ES-I3 (cell line): ENCODE measurements around the gene IFNA1.
"Not testable (repeated sequence)": the region's sequence is repeated elsewhere in the genome, so short reads cannot be mapped to it uniquely, and the experiment has no call there.

Experiments used
- H3K36me3 ChIP-seq: 2 replicates; pipeline ENCODE4 v1.6.1; 2013; ENCODE audit warnings: mild to moderate bottlenecking, low read length, control low read depth, moderate library complexity; ENCODE audit not compliant: insufficient read depth
- H3K4me1 ChIP-seq: 2 replicates; pipeline ENCODE4 v1.6.1; 2013; ENCODE audit warnings: mild to moderate bottlenecking, control low read depth, low read length; ENCODE audit not compliant: insufficient read depth
- H3K9ac ChIP-seq: 2 replicates; pipeline ENCODE4 v1.6.1; 2013; ENCODE audit warnings: low read depth, mild to moderate bottlenecking, low read length, moderate library complexity
- H3K9me3 ChIP-seq: 2 replicates; pipeline ENCODE4 v1.6.1; 2013; ENCODE audit warnings: mild to moderate bottlenecking, low read length, moderate library complexity; ENCODE audit not compliant: control insufficient read depth, insufficient read depth

The IFNA1 gene

DNA sequence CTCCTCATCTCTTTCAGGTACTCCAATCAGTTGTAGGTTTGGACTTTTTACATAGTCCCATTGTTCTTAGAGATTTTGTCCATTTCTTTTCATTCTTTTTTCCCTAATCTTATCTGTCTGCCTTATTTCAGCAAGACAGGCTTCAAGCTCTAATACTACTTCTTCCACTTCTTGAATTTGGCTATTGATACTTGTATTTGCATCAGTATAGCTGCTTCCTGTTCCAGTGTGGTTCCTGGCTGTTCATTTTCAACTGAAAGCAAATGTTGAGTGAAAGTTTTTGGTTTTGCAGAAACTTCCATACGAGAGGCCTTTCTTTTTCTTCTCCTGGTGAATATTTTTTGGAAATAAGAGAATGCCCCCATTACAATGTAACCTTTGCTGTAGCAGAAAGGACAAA is 12.0 kb upstream of the IFNA1 start:
- Histone ChIP-seq H3K36me3 (no peaks in the 10 kb centered on the region), H3K9me3 (no peaks in the 10 kb centered on the region), H3K4me1 (peaks cover 9% of the 10 kb centered on the region; the same call in 1 of the 2 replicates), H3K9ac (no peak overlapping the region)

DNA sequence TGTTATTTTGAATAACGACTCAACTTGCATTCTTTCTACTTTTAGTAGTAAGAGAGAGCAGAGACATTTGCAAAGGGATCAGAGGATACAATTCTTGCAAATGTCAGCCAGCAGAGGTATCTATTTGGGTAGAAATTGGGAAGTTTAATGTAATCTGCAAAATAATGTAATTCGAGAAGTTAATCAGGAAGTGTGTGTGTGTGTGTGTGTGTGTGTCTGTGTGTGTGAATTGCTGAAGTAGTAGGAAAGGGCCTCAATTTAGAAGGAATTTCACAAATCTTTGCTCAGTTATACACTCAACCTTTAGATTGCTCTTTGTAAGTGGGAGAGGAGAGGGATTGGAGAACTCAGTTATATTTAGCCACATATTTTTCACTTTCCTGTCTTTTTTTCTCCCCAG is 11.0 kb upstream of the IFNA1 start:
- H3K4me1 ChIP-seq = peaks cover 9% of the 10 kb centered on the region; the same call in 1 of the 2 replicates
- no peaks in the 10 kb centered on the region for H3K36me3 ChIP-seq
- no peak overlapping the region for H3K9ac ChIP-seq
- H3K9me3 ChIP-seq = no peaks in the 10 kb centered on the region

DNA sequence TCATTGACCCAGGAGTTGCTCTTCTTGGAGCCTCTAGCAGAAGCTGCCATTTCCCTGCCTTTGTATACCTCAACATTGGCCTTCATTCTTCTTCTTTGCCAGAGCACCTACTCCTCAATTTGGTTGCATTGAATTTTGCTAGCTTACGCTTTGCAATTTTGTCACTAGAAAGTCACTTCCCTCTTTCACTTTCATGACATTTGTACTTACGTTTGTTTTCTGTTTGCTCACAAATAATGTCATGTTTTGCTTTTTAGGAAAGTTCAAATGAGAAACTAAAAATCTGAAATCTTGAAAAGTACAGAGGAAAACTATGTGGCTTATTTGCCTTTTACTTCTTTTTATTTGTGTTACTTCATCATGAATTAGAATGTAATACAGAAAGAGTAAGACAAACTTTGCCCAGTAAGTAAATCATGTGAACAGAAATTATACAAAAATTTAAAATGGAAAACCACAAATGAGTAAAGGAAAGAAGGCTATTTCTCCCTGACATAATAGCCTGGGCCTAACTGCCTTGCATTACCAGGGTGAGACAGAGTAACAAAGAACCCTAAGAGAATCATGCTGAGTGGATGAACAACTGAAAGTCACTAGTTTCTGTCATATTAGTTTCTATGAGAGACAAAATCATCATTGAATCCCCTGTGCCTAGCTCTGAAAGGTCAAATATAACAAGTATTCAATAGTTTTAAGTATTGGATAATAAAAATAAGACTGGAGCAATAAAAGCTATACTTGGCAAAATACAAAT is 7.4 kb upstream of the IFNA1 start:
- Histone ChIP-seq H3K4me1 (peaks cover 9% of the 10 kb centered on the region; the same call in 1 of the 2 replicates), H3K36me3 (no peaks in the 10 kb centered on the region), H3K9ac (no peak overlapping the region), H3K9me3 (no peaks in the 10 kb centered on the region)

DNA sequence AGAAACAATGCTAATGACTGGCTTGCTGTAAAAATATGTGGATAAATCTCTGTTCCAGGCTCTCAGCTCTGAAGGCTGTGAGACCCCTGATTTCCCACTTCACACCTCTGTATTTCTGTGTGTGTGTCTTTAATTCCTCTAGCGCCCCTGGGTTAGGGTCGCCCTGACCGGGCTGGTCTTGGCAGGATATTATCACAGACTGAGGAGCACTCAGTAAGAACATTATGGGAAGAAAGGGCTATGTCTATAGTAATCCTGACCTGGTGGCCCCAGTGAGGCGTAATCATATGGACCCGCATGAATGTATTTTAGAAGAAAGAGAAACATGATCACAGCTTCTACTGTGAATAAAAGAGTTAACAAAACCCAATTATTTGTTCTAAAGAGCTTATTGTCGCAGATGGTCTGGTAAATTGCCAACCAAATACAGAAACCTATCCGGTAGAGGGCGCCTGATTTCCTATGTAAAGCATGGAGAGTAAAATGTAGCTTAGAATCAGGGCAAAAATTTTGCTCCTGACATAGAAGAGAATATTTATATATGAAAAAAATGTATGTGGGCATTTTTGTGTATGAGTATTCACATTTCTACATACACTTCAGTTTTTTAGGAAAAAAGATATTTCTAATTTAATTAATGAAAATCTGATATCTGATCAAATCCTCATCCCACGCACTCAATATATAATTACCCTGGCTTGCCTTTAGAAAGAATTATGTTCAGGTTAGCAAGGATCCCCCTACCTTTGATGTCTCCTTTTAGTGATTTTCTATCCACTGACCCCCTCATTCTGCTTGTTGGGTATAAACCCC is 5.8 kb upstream of the IFNA1 start:
- H3K4me1 ChIP-seq = peaks cover under 1% of the 10 kb centered on the region; the same call in 1 of the 2 replicates
- no peaks in the 10 kb centered on the region for H3K36me3 ChIP-seq
- no peaks in the 10 kb centered on the region for H3K9me3 ChIP-seq
- H3K9ac ChIP-seq = no peak overlapping the region

DNA sequence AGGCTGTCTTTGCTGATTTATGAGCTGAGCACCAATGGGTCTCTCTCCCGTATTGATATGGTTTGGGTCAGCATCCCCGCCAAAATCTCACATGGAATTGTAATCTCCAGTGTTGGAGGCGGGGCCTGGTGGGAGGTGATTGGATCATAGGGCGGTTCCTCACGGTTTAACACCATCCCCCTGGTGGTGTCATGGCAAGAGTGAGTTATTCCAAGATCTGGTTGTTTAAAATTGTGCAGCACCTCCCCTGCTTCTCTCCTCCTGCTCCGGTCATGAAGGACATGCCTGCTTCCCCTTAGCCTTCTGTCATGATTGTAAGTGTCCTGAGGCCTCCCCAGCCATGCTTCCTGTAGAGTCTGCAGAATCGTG is 5.2 kb upstream of the IFNA1 start:
- not testable (repeated sequence) for H3K9ac ChIP-seq, H3K36me3 ChIP-seq, H3K9me3 ChIP-seq, H3K4me1 ChIP-seq

DNA sequence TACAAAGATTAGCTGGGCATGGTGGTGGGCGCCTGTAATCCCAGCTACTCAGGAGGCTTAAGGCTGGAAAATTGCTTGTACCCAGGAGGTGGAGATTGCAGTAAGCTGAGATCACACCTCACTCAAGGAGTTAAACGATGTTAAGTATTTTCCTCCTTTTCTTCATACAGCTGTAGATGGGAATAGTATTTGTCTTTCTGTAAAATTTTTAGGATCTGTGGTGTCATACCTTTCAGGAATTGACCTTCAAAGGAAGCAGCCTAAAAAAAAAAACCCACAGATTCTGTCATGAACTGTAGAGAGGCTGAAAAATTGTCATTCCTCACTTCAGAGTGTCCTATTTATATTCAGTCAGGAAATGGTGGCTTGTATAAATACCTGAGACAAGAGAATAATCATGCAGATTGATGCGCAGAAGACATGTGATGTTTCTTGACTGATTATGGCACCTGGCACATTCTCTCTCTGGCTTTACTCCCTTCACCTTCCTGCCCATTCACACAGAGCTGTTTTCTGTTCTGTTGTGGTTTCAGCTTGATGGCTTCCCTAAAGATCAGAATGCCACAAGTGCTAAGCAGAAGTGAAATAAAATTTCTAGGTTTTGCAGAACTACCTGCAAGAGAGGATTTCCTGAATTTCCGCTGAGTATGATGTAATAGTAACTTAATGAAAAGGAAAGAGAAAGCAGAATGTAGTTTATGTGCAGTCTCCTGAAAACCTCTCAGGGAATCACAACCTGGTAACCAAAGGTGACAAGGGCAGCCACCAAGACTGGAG is 3.8 kb downstream of the IFNA1 start:
- no peaks in the 10 kb centered on the region for H3K9me3 ChIP-seq
- no peak overlapping the region for H3K9ac ChIP-seq
- H3K4me1 ChIP-seq = no peaks in the 10 kb centered on the region
- H3K36me3 ChIP-seq = no peaks in the 10 kb centered on the region

DNA sequence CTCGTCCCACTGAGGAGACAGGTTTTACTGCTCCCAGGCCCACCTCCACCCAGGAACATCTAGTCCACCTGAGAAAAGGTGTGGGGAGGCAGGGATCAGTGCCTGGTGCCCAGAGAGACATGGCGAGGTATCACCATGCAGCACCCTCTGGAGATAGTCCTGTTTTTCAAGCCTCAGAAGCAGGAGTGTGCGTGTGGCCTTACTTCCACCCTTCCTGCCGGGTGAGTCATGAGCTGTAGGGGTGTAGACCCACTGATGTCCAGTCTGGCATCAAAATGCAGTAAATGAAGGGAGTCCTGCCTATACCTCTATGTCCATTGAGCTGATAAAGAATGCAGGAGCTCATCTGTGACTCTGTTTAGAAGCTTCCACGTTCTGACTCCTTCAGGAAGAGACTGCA is 9.1 kb downstream of the IFNA1 start:
- not testable (repeated sequence) for H3K9me3 ChIP-seq, H3K36me3 ChIP-seq, H3K4me1 ChIP-seq, H3K9ac ChIP-seq

DNA sequence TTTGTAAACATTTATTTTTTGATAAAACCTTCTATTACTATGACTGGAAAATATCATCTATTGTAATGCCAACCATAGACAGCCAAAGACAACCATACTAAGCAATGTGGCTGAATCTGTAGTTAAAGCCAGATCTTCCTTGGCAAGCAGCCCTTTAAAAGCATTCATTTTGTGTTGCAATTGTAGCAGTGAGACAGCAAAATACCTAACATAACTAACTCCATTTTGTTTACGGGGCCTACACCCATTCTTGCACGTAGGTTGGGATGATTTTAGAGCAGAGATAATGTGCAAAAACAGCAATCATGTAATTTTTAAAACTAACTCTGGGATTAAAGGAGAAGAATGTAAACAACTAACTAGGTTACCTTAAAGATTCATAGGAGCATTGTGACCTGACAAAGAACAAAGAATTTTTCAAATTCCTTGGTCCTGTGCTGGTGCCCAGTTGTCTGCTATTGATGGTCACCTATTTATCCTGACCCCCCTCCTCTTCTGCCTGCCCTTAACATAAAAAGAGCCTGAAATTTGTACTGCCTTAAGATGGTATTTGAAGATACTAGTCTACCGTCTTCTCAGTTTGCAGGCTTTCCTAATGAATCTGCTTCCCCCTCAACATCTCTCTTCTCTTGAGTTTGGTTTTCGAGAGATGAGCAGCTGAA is 10.6 kb downstream of the IFNA1 start:
- no peaks in the 10 kb centered on the region for H3K9me3 ChIP-seq
- H3K36me3 ChIP-seq = no peaks in the 10 kb centered on the region
- peaks cover 6% of the 10 kb centered on the region for H3K4me1 ChIP-seq
- no peak overlapping the region for H3K9ac ChIP-seq

DNA sequence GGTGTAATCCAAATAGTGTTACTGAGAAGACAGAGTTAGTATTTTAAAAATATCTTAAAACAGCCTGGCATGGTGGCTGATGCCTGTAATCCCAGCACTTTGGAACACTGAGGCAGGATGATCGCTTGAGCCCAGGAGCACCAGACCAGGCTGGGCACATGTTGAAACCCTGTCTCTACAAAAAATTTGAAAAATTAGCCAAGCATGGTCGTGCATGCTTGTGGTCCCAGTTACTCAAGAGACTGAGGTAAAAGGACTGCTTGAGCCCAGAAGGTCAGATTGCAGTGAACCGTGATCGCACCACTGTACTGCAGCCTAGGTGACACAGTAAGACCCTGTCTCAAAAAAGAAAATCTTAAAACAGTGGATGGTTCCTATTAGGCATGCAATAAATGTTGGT is 12.4 kb downstream of the IFNA1 start:
- Histone ChIP-seq H3K9ac (no peak overlapping the region), H3K36me3 (no peaks in the 10 kb centered on the region), H3K4me1 (peaks cover 6% of the 10 kb centered on the region)

DNA sequence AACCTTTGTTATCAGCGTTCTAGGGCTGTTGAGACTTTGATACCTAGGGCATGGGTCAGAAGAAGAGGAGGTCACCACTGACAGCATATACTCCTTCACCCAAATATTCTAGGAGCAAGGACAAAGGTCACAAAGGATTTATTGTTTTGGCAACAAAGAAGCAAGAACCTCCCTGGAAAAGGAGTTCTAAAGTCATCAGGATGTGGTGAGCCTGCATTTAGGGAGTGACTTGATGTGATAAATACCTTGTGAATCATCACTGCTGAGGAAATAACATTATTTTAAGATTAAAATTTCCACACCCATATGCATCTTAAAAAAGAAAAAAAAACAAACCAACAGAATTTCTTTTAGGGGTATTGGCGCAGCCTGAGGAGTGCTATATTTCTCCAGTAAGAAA is 13.9 kb downstream of the IFNA1 start:
- Histone ChIP-seq H3K9ac (no peak overlapping the region), H3K4me1 (peaks cover 6% of the 10 kb centered on the region), H3K36me3 (no peaks in the 10 kb centered on the region), H3K9me3 (no peaks in the 10 kb centered on the region)

More for the DNA sequence above, 12.4 kb downstream of the IFNA1 start:
- H3K9me3 ChIP-seq = no peaks in the 10 kb centered on the region

DNA sequence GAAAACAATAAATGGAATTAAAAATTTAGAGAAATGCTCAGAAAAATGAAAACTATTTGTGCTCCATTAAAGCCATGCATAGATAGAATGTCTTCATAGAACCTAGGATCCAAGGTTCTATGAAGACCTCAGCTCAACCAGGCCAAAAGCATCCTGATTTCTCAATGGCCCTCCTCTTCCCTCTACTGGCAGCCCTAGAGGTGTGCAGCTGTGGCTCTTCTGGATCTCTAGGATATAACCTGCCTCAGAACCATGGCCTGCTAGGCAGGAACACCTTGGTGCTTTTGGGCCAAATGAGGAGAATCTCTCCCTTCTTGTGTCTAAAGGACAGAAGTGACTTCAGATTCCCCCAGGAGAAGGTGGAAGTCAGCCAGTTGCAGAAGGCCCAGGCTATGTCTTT is 15.1 kb downstream of the IFNA1 start:
- H3K9me3 ChIP-seq = no peaks in the 10 kb centered on the region
- H3K4me1 ChIP-seq = peaks cover 6% of the 10 kb centered on the region
- no peak overlapping the region for H3K9ac ChIP-seq
- no peaks in the 10 kb centered on the region for H3K36me3 ChIP-seq

DNA sequence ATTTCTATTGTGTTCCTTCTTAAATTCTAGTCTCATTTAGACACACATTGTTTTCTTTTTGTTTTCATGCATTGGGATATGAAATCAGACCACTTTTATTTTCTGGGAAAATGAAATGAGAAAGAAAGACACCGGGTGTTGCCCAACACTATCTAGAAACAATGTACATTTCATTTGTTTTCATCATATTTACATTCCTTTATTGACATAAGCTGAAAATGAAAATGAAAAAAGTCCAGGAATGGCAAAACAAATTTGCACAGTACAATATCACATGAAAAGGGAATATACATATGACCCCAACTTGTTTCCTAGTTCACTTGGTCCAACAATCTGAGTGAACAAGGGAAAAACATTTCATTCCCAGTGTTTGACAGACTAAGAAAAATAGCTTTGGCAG is 21.1 kb downstream of the IFNA1 start:
- no peaks in the 10 kb centered on the region for H3K4me1 ChIP-seq
- no peaks in the 10 kb centered on the region for H3K36me3 ChIP-seq
- peaks cover 4% of the 10 kb centered on the region for H3K9me3 ChIP-seq
- no peak overlapping the region for H3K9ac ChIP-seq

DNA sequence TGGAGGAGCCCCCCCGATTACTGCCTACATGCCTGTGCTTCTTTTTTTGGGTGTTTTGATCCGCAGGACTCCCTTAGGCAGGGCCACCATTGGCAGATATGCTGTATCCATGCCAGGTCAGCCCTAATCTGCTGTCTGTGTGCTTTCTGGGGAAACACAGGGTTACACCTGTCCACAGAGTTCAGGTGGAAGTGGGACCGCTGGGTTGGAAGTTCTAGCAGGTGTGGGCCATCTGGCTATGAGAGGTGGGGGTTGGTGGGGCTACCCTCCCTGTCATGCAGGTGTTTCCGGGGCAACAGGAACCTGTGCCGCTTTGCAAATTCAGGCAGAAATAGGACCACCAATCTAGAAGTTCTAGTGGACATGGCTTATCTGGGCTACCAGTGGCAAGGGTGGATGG is 24.9 kb downstream of the IFNA1 start:
- peaks cover 4% of the 10 kb centered on the region for H3K9me3 ChIP-seq
- H3K9ac ChIP-seq = no peak overlapping the region
- H3K36me3 ChIP-seq = no peaks in the 10 kb centered on the region
- H3K4me1 ChIP-seq = no peaks in the 10 kb centered on the region

DNA sequence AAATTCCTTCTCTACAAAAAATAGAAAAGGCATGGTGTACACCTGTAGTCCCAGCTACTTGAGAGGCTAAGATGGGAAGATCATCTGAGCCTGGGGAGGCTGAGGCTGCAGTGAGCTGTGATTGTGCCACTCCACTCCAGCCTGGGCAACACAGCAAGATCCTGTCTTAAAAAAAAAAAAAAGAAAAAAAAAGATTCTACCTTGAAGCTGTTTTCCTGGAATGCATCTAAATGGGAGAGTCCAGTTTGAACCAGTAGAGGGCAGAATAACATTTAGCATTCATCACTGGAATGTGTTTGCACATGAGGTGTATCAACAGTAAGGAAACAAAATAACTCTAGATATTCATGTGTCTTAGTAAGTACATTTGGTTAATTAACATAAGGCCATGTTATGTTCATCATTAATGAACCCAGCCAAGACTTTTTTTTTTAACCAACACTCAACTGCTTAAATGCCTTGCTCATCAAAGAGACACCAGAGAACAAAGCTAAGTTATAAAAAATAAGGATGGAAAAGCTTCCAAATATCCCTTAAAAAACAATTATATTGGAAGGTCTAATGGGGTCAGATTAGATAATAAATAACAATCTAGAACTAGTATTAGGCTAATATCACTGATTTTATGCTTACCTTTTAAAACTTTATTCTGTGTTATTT is 25.8 kb downstream of the IFNA1 start:
- Histone ChIP-seq H3K9me3 (peaks cover 4% of the 10 kb centered on the region), H3K36me3 (no peaks in the 10 kb centered on the region), H3K9ac (no peak overlapping the region), H3K4me1 (no peaks in the 10 kb centered on the region)
